ENCODE data around the gene KRT13. TPM values are rescaled to one million over a fixed set of nuclear protein-coding genes. Genes with fewer than 3 reads are reported as not detected.
"Not testable (repeated sequence)": the region's sequence is repeated elsewhere in the genome, so short reads cannot be mapped to it uniquely, and the experiment has no call there.

KRT13 gene
- not detected in 2 replicates for total RNA-seq

DNA sequence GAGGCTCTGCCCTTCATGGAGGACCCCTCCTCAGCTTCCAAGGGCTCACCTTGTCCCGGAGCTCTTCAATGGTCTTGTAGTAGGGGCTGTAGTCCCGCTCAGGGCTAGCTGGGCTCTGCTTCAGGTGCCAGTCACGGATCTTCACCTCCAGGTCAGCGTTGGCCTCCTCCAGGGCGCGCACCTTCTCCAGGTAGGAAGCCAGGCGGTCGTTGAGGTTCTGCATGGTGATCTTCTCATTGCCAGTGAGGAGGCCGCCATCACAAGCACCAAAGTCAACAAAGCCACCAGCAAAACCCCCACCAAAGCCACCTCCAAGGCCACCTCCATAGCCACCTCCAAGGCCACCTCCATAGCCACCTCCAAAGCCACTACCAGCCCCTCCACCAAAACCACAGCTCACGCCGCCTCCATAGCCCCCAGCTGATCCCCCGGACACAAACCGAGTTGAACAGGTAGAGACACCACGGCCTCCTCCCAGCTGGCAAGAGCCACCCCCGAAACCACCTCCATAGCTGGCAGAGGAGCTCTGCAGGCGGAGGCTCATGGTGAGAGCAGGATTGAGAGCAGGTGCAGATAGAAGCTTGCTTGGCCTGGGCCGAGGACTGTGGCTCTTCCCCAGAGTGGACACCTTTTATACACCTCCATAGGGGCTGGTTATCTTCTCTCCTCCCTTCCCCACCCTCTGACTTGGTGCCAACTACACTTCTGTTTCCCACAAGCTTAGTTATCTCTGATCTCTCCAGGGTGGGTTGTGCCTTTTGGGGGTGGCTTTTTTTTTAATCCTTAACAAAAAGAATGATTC, at the start of gene KRT13:
Gene KRT13, minus strand, starts transcription at position 606 of the 802 bp plus-strand sequence. Its CDS starts 62 bp downstream, at position 544.
- no peak for DNase-seq (ENCODE audit: low read depth in 2 of 2)

DNA sequence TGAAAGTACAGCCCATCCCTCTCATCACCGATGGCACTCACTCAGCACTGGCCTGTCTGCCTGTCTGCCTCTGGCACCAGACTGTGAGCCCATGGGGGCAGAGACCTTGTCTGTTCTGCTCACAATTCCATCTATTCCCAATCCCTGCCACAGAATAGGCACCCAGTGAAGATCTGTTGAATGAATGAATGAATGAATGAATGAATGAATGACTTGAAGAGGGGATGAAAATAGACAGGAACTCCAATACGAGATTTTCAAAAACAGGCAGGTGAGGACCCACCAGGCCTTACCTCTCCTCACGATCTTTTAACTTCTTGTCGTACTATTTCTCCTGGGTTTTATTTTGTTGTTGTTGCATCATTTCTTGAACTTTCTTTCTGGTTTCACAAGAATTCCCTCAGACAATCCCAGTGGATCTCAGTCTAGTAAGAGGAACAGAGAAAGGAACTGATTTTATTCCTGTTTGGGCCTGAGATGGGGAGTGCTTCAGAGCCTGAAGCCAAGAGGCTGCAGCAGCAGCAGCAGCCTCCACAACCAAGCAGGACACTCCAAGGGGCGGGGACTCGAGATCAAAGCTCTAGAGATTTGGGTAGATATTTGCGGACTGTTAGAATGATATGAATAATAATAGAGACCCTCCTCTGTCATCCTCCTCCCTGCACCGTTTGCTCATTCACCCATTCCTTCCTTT, 48.7 kb upstream of the KRT13 start:
- no peak for DNase-seq (ENCODE audit: low read depth in 2 of 2)

DNA sequence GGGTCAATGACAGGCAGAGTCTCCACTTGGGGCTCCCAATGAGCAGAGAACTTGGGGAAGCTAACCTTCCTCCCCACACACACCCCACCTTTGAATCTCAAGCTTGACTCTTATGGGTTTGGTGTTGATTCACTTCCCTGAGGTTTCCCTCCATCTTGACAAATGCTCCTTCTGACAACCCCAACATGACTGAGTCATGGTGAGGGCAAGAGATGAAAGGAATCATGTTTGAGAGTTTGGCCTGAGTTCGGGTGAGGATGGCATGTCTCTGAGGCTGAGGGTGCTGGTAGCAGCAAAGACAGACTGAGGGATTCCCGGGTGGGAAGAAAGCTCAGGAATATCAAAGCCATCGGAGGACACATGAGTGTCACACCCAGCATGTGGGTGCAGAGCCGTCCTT, 47.8 kb upstream of the KRT13 start:
- DNase-seq (ENCODE audit: low read depth in 2 of 2), result no peak

DNA sequence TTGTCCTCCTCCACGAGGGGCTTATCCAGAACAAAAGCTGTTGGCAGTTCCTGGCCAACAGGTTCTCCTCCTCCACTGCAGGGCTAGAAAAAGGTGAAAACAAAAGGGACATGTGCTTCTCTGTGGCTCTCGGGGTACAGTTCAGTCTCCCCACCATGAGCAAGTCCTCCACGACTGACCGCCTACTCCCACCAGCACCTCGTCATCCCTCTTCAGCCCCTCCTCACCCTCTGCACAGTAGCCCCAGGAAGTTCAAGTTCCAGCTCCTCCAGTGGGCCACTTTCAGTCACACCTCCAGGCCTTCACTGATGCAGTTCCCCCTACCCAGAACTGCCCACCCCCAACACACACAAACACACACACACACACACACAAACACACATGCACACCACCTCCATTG, 47.0 kb upstream of the KRT13 start:
- no peak for DNase-seq (ENCODE audit: low read depth in 2 of 2)

DNA sequence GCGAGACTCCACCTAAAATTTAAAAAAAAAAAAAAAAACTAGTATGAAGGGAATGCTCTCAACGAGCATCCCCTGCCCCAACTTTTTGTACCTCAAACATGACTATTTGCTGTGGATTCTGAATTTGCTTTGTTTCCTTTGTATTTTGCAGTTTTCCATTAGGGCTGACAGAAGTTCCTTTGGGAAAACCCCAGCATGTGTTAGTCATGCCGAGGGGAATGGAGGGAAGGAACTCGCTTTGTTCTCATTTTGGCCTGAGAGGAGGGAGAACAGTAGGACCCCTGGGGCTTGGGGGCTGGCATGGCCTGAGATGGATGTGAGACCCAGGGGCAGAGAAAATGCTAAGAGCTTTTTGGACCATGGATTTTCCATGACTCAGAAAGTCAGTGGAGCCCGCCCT, 46.0 kb upstream of the KRT13 start:
- DNase-seq (ENCODE audit: low read depth in 2 of 2), result peak in 1 of 2 donors; percentile 59

DNA sequence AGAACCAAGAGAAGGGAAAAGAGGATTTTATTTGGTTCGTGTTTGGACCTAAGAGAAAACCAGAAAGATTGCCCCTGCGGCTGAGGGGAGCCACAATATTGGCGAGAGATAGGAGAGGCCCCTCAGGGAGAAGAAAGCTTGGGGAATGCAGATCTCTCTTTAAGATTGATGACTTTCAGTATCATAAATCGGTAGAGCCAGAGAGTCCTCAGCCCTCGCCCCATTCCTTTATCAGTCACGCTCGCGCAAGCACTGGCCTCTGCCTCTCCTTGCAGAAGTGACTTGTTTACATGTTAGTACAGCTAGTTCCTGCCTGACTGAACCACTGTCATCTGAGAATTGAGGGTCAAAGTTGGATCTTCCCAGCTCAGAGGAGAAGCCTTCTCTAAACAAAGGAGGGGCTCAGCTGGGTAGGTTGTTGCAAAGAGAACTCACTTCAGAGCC, 44.2 kb upstream of the KRT13 start:
- DNase-seq (ENCODE audit: low read depth in 2 of 2), result no peak

DNA sequence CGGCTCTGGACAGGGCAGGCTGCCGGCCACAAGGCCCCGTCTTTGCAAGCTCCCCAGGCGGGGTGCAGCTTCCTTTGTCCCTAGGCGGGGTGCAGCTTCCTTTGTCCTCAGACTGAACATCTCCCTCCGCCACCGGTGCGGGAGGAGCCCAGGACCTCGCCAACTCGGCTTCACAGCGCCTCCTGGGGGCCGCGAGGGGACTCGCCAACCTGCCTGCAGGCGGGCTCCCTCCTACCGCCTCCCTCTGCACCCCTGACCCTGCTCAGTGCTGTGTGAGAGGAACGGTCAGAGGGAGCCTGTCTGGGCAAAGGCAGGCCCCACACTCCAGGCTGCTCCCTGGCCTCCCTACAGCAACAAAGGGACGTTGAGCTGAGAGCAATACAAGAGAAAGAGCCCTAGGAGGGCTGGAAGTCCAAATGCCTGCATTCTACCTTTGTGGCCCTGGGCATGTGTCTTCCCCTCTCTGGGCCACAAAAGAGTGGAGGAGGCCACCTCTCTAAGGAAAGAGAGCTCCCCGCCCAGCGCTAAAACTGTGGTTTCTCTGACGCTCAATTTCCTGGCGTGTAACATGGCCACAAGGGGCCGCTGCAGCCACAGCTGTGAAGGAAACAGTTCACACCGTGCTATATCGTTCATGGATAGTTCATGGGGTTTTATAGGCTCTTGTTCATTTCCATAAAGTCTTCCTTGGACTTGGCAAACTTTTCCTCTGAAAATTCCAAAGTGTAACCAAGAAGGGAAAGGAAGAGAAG, 43.6 kb upstream of the KRT13 start:
- peak; percentile 34 to 77 for DNase-seq (ENCODE audit: low read depth in 2 of 2)

DNA sequence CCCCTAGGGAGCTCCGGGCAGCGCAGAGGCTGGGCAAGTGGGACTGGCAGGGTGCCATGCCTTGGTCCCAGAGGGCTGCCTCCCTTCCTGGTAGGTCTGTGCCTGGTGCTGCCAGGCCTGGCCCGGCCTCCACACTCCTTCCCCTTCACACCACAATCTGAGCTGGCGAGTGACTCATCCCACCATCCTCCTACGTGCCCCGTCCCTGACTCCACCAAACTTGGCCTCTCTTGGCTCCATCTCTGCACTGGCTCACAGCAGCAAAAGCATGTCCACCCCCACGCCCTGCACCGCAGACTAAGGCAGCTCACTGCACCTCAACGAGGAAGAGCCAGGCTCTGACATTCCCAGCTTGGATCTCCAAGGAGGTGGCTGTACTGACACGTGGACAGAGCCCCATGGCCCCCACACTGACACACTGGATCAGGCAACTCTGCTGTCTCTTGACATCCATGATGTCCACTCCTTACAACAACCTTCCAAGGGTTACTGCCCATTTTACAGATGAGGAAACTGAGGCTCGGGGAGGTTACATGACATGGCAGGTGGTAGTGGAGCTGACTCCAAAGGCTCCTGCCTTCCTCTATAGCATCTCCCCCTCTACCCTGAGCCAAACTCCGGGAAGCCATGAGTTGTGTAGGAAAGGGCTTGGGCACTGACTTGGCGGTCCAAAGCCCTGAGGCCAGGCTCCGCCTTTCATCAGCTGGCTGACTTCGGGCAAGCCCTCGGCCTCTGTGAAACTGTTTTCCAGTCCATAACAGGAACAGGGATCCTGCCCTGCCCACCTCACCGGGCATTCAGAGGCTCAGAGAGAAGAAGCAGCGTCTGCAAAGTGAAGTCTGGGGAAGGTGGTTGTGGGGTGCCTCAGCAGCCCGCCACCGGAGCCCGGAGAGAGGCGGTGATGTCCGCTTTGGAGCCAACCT, 42.8 kb upstream of the KRT13 start:
- DNase-seq (ENCODE audit: low read depth in 2 of 2), result peak in 1 of 2 donors; percentile 79

DNA sequence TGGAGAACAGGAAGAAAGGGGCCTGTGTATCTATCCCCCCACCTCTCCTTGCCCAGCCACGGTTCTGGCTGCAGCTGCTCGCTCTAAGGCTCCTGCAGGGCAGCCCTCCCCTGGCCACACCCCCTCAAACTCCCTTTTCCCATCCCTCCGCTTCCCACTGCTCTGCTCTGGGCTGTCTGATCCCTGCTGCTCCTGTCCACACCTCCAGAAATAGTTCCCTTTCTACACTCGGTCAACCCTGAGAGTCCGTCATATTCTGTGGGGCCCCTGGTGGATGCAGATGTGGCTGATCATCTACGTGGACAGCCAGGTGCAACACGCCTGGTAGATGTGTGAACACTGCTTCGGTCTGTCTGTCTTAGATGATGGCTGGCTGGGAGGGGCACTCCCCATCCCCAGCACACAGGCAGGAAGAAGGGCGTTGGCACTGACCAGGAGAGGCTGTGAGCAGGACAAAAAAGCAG, 42.0 kb upstream of the KRT13 start:
- DNase-seq (ENCODE audit: low read depth in 2 of 2), result no peak

DNA sequence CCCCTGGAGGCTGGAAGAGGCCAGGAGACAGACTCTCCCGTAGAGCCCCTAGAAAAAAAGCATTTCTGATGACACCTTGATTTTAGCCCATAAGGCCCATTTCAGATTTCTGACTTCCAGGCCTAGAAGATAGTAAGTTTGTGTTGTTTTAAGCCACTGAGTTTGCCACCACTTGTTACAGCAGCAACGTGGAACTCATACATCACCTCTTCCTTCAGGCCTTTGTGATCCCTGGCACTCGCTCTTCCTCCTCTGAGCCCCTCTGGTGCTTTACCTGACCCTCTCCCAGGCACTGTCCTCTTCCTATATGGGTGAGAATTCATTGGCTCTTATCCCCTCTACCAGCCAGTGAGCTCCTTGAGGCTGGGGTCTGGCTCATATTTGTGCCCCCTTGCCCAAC, 41.4 kb upstream of the KRT13 start:
- DNase-seq (ENCODE audit: low read depth in 2 of 2), result no peak

DNA sequence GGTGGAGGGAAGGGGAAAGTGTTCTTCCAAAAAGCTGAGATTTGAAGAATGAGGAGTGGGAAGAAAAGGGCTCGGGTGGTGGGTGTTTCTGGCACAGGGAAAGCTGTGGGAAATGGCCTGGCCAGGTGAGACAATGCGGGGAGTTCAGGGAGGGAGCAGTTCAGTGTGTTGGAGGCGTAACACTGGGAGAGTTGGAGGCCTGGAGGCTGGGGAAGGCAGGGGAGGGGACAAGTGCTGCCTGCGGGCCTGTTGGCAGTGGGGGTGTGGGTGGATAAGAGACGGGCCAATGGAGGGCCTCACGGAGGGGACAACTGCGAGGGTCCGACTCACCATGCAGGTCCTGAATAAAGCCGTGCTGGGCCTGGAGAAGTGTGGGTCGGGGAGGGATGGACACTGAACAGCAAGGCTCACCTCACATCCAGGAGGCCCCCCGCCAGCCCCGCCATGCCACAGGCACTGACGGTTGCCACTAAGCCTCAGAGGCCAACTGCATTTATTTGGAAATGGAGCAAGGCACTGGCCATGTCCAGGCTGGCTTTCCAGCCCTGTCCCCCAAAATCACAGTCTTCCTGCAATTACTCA, 40.5 kb upstream of the KRT13 start:
- no peak for DNase-seq (ENCODE audit: low read depth in 2 of 2)

DNA sequence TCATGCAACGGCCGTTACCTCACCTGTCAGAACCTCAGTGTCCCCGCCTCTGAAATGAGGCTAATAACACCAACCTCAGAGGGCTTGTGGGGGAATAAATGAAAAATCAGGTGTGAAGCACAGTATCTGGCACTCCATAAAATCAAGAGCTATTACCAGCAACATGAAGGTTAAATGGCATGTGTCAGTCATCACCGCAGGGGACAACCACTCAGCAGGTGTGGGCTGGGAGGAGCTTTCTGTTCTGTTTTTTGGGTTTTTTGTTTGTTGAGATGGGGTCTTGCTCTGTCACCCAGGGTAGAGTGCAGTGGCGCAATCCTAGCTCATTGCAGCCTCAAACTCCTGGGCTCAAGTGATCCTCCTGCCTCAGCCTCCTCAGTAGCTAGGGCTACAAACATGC, 39.5 kb upstream of the KRT13 start:
- no peak for DNase-seq (ENCODE audit: low read depth in 2 of 2)

DNA sequence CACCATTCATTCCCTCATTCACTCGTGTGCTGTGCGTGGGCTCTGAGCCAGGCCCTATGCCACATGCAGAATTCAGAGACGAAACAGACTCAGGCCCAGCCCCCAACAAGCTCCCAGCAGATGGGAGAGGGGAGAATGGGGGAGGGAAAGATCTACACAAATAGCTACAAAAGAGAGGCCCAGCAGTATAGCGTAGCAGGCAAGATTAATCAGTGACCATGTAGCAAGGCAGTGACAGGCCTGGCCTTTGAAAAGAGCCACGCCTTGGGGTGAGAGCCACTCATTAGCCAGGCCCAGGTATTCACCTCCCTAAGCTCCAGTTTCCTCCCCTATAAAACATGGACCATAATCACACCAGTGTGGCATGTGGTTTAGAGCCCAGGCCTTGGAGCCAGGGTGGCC, 39.1 kb upstream of the KRT13 start:
- no peak for DNase-seq (ENCODE audit: low read depth in 2 of 2)

DNA sequence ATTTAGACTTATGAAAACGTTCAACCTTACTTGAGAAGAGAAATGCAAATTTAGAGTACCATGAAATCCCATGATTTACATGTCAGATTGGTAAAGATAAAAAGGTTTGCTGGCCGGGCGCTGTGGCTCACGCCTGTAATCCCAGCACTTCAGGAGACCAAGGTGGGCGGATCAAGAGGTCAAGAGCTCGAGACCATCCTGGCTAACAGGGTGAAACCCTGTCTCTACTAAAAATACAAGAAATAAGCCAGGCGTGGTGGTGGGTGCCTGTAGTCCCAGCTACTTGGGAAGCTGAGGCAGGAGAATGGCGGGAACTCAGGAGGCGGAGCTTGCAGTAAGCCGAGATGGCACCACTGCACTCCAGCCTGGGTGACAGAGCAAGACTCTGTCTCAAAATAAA, 37.4 kb upstream of the KRT13 start:
- DNase-seq (ENCODE audit: low read depth in 2 of 2), result not testable (repeated sequence)

DNA sequence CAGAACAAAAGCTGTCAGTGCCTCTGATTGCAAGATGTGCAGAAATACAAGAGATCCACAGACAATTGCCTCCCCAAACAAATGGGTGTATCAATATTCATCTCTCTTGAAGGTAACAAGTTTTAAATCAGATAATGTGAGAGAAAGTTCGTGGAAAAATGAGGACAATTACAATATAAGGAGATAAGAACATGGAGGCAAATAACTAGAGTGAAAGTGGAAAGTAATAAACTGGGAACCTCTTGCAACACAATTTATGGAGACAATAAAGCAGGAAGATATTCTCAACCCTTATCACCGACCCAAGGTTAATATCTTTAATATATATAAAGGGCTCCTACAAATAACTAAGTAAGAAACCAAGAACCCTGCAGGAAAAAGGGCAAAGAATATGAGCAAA, 36.9 kb upstream of the KRT13 start:
- DNase-seq (ENCODE audit: low read depth in 2 of 2), result no peak

DNA sequence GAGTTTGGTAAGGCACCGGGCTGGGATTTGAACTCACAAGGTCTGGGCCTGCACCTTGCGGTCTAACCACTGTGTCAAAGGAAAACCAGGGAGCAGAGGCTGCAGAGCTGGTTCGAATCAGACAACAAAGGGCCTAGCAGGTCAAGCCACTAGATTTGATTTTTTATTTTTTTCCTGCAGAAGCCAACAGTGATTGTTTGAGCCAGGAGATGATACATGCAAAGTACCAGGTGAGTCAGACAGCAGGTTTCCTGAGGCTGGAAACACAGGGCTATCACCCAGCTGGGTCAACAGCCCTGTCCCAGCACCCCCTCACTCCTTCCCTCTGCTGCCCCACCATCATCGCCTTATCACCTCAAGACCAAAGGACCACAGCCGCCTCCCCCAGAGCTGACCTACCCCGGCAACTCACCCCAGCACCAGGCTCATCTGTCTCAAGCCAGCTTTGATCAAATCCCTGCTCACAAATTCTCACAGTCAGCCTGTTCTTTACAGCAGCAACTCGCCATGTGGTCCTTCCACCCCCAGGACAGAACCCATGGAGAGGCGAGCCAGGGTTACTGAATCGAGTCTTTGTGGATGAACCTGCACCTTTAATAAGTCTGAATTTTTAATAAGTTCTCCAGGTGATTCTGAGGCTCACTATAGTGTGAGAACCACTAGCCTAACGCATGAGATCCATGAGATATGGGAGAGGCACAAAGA, 35.7 kb upstream of the KRT13 start:
- peak in 1 of 2 donors; percentile 57 for DNase-seq (ENCODE audit: low read depth in 2 of 2)

DNA sequence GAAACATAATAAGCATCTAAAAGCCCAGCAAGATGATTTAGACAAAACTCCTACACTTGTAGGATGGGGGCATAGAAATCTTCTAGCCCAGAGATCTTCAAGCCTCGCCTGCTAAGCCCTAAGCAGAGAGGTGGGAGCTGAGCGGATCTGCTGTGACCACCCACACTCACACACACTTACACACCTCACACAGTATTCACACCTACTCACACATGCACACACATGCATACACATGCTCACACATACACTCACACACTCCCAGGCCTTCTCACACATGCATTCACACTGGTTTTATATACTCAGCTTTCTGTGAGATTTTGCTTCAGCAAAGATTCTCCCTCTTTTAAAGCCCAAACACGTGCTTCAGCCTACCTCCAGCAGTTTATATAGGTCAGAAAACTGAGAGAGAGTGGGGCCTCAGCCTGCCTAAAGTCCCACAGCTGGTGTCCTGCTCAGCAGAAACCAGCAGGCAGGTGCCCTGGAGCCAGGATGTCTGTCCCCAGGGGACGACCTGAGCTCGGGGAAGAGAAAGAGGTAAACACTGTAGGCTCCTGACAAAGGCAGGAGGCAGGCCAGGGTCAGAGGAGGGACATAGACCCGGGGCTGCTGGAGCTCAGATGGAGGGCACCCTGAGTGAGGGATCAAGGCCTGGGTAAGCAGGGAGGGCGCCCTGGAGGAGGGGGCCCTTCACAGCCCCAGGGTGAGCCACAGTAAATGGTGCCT, 34.7 kb upstream of the KRT13 start:
- no peak for DNase-seq (ENCODE audit: low read depth in 2 of 2)

DNA sequence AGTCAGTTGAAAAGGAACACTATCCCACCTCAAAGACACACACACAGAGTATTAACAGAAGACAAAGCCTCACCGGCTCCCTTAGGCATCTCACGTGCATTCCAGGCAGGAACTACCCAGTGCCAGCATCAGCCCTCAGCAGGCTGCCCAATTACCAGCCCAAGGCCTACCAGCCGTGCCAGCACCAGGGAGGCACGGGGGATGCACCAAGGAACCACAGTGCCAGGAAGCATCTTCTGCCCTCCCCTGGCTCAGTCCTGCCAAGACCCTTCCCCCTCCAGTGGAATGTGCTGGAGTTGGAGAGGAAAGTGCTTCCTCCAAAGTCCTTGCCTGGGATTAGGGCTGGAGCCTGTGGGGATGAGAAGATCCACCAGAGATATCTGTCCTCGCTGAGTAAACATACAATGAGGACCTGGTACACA, 33.7 kb upstream of the KRT13 start:
- DNase-seq (ENCODE audit: low read depth in 2 of 2), result no peak

DNA sequence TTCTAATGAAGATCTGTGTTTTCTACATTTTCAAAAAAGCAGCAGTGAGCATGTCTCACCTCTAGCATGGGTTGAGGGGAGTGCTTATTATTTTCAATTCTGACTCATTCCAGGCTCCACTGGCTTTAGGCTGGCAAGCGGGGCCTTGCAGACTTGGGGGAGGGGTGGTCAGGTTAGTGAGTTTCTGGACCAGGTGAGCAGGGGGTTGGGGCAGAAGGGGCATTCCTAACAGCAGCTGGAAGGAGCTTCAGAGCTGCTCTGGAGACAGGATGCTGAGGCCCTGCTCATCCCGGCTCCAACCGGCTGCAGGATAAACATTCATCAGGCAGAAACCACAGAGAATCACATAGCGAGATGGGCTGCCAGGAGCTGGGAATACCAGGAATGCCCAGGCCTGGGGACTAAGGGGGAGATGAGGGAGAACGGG, 33.2 kb upstream of the KRT13 start:
- DNase-seq (ENCODE audit: low read depth in 2 of 2), result no peak

Measured in dermis microvascular lymphatic vessel endothelial cell (primary cell).